Measurements from ENCODE around the gene SLC16A13.
"Not testable (repeated sequence)": the region's sequence is repeated elsewhere in the genome, so short reads cannot be mapped to it uniquely, and the experiment has no call there.

SLC16A13 gene

DNA sequence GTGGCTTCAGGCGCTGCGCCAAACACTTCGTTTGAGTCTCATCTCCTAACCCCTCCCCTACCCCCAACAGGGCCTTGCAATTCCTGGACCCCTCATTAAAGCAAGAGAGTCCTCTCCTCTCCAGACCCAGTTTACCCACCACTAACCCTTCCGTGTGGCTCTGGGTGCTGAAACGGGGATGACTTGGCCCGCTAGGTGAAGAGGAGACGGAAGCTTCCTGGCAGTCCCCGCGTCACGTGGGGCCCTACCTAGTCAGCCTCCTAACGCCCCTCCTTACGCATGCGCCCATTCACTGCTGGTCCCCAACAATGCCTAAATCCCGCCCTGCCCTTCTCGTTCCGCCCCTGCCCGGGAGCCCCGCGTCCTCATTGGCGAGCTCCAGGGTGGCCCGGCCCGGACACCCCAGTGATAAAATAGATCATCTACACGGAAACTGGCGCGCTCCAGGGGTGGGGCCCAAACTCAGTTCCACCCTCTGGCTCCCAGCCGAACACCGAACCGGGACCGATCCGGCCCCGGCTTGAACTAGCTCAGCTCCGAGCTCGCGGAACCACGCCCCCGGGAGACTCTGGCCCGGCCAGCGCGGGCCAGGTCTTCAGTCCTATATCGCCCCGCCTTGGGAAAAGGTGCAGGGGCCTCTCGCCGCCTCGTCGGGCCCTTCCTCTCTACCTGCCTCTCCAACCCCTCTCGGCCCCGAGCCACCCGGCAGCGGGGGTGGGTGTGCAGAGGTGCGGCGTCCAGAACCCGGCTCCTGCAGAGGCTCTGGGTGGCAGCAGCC lies at the start of gene SLC16A13:
TSS of gene SLC16A13 (plus strand) at position 425 of the 778 bp plus-strand sequence. CDS start 368 bp downstream, outside the sequence.
- peak; percentile 98 to 99 for DNase-seq

DNA sequence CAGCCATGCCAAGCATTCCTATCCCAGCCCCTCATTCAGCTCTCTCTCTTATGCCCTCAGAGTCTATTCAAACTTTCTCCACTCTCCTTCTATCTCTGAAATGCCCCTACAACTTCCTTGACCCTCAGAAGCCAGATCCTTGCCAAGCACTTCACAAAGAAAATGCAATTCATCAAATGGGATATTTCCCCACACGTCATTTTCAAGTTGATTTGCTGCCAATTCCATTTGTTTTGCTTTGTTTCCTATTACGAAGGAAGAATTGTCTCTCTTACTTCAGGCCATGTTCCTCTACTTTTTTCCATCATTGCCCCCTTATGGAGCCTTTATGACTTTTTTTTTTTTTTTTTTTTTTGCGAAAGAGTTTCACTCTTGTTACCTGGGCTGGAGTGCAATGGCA lies 49.1 kb upstream of the SLC16A13 start:
- no peak for DNase-seq

DNA sequence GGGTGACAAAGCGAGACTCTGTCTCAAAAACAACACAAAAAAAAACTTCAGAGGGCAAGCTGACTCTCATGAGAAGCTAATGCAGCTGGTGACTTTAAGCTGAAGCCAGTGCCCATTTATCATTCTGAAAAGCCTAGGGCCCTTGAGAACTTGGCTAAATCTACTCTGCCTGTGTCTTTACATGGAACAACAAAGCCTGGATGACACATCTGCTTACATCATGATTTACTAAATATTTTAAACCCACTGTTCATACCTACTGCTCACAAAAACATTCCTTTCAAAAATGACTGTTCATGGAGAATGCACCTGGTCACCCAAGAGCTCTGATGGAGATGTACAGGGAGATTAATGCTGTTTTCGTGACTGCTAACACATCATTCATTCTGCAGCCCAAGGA lies 46.0 kb upstream of the SLC16A13 start:
- no peak for DNase-seq

DNA sequence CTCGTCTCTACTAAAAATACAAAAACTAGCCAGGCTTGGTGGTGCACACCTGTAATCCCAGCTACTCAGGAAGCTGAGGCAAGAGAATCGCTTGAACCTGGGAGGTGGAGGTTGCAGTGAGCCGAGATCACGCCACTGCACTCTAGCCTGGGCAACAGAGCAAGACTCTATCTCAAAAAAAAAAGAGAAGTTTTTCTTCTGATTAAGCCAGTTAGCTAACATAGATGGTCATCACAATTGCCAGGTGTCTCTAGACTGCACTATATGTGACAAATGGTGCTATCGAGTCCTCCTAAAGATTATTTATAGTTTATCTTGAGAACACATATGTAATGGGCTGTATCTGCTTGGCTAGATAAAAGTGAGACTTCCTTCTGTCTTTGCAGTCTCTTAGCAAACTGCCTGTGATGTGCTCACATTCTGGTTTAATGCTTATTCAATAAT lies 42.2 kb upstream of the SLC16A13 start:
- DNase-seq = not testable (repeated sequence)

- DNase-seq = no peak
These were observed 41.7 kb upstream of the SLC16A13 start for GRCh38 chr17:6994118-6994598.

DNA sequence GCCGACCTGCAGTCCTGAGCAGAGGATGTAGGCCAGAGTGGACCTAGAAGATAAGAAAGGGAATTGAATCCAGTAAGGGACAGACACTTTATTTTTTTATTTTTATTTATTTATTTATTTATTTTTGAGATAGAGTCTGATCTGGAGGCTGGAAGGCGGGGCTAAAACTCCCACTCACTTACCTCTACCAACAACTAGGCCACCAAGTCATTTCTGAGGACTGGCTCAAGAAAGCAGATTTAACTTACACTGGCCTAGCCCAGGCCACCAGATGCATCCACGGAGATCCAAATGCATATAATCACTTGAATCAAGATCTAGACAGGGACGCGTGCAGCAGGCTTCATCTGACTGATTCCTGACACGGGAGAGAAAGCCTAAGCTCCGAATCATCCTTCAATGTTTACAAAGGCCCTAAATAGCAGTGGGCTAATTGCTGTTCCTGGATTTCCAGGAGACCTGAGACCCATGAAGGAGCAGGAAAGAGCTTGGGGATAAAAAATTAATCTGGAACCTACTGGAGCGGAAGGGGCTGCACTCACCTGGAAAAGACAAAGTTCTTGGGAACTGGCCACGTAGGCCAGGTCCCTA lies 41.1 kb upstream of the SLC16A13 start:
- DNase-seq = no peak

GRCh38 chr17:6995500-6996255 lies 40.1 kb upstream of the SLC16A13 start, which contains the start of gene ALOX12:
TSS of gene ALOX12 (plus strand) at chr17:6996049. CDS start at chr17:6996118, 69 bp downstream.
- DNase-seq = no peak

DNA sequence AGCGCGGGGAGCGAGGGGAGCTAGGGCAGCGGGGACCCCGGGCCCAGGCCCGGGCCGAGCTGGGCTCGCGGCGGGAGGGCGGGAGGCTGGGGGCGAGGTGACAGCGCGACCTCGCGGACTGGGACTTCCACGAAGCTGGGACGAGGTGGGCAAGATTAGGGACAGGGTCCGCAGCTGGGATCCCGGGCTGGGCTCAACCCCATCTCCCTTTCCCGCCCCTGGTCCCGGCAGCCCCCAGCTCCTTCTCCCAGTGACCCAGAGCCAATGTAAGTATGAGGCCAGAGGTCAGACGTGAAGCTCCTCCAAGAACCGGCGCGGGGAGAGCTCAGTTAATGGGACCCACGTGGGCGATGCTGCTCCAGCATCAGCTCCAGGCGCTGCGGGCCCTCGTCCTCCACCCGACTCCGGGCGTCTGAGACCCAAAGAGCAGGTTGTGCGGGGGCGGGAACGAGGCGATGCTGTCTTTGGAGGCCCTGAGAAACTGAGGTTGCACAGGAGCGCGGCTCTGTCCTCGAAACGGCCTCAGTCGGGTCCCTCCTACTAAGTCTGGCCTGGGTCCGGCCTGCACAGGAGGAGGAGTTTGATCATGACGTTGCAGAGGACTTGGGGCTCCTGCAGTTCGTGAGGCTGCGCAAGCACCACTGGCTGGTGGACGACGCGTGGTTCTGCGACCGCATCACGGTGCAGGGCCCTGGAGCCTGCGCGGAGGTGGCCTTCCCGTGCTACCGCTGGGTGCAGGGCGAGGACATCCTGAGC lies 39.4 kb upstream of the SLC16A13 start:
- DNase-seq = no peak

DNA sequence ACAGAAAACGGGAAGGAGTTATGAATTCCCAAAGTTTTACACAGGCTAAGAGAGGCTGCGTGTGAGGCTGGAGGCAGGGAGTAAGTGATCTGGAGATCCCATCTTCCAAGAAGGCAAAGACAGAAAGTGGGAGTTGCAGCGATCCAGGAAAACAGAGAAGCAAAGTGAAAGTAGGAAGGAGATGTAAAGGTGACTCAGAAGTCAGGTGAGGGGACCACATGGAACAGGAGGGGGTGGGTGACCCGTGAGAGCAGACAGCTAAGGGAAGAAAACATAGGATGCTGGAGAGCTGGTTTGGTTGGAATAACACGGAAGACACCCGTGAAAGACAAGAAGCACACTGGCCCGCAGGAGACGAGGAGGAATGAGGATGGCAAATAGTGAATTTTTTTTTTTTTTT lies 38.6 kb upstream of the SLC16A13 start:
- DNase-seq = no peak

DNA sequence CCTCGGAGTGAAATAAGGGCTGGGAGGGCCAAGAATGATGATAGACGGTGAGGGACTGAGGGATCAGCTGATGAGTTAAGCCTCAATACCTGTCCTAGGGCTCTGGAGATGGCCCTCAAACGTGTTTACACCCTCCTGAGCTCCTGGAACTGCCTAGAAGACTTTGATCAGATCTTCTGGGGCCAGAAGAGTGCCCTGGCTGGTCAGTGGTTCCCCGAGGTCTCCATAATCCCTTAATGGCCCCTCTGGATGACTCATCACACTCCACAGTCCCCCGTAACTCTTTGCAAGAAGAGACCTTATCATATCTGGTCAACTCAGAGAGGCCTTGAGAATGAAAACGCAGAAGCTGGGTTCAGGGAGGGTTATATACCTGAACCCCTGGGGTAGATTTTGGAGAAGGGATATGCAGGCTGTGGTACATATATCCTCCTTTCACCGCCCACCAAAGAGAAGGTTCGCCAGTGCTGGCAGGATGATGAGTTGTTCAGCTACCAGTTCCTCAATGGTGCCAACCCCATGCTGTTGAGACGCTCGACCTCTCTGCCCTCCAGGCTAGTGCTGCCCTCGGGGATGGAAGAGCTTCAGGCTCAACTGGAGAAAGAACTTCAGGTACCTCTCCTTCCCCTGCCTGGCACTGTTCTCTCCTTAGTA lies 36.8 kb upstream of the SLC16A13 start:
- DNase-seq = no peak

DNA sequence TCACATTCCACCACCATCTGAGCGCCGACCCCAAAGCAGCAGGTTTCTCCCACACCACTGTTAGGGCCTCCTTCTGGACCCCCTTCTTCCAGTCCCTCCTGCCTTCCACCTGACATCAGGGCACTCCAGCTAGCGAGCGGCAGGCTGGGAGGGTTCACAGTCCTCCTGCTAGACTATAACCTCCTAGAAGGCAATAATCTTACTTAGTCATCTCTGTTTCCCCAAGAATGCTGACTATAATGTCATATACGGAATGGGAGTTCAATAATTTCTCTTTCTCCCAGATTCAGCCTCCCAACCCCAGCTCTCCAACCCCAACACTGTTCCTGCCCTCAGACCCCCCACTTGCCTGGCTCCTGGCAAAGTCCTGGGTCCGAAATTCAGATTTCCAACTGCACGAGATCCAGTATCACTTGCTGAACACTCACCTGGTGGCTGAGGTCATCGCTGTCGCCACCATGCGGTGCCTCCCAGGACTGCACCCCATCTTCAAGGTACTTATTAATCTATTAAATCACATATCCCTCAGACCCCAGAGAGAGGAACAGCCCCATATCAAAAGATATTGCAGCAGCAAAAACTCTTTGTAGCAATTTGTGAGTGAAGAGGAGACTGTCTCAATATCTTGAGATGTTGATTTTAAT lies 34.4 kb upstream of the SLC16A13 start:
- DNase-seq = peak in 1 of 2 donors; percentile 41

- DNase-seq = no peak
These were observed 33.3 kb upstream of the SLC16A13 start for GRCh38 chr17:7002288-7003047.

DNA sequence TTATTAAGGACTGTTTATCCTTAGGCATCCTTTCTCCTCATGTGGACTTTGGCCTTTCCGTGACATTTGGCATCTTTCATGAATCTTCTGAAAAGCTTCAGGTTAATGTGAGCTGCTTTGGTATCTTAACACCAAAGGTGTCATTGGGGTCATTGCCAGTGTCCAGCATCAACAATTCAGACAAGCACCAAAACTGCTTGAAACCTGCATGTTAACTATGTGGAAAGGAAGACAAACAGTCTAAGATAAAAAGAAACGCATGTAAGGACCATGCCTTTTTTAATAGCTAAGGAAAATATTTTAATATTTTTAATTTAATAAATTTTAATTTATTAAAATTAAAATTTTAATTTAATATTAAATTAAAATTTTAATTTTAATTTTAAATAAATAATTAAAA lies 32.1 kb upstream of the SLC16A13 start:
- DNase-seq = no peak

- DNase-seq = peak; percentile 33 to 49
These were observed 31.2 kb upstream of the SLC16A13 start for GRCh38 chr17:7004398-7005253.

GRCh38 chr17:7005716-7006115 lies 30.1 kb upstream of the SLC16A13 start:
- no peak for DNase-seq

DNA sequence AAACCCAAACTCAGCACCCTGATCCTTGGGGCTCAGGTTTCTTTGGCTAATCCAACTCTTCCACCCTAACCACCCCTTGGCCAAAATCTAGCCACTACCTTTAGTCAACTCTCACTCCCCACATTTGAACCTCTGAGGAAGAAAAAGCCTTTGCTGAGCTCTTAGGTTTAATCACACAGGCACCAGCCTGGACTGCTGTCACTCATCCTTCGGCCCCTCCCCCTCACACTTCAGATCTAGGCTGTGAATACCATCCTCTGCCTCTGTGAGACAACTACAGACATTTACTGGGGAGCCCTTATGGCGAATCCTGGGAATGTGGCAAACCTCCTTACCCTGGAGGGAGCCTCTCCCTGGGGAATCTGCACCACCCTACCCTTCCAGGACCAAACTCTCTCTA lies 28.7 kb upstream of the SLC16A13 start:
- no peak for DNase-seq

GRCh38 chr17:7010523-7010922 lies 25.3 kb upstream of the SLC16A13 start:
- no peak for DNase-seq

DNA sequence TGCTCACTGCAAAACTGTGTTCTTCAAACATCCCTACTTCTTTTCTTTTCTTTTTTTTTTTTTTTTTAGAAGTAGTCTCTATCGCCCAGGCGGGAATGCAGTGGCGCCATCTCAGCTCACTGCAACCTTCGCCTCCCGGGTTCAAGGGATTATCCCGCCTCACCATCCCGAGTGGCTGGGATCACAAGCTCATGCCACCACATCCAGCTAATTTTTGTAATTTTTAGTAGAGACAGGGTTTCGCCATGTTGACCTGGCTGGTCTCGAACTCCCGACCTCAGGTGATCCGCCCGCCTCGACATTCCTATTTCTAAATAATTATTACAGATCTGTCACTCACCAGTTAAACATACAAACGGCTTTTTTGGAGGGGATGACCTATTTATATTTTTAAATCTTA lies 24.4 kb upstream of the SLC16A13 start:
- DNase-seq = no peak

GRCh38 chr17:7011942-7012254 lies 23.9 kb upstream of the SLC16A13 start:
- DNase-seq = no peak
